GM21786 (cell line): Measurements from ENCODE around the gene MAS1.
A peak's percentile ranks its signal among the peaks of the same experiment; 100 is the strongest.
"Not testable (repeated sequence)": the region's sequence is repeated elsewhere in the genome, so short reads cannot be mapped to it uniquely, and the experiment has no call there.

Source experiments
- ATAC-seq: cut with Tn5 transposase; IDR thresholded peaks from one replicate; pipeline ENCODE4 v1.9.1; 2021; ENCODE audit not compliant: unreplicated experiment

Gene MAS1

DNA sequence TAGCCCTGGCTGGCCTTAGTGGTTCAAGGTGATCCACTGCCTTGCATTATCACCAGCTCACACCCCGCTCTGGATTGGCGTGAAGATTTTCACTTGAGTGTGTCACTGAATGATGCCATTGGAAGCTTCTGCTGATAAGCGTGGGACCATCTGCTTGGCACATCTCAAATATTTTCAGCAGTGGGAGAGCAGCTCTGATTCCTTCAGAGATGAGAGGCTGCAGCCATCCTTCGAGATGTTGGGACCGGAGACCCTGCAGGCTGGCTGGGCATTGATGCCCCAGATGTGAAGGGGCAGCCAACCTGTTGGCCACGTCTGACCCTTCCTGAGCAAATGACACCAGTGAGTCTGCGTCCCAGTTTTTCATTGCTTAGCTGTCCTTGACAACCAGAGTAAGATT lies at the start of gene MAS1:
Gene MAS1 (plus strand): TSS at position 197 of the 400 bp plus-strand sequence. CDS start 15,968 bp downstream, outside the sequence.
- no peak for ATAC-seq

DNA sequence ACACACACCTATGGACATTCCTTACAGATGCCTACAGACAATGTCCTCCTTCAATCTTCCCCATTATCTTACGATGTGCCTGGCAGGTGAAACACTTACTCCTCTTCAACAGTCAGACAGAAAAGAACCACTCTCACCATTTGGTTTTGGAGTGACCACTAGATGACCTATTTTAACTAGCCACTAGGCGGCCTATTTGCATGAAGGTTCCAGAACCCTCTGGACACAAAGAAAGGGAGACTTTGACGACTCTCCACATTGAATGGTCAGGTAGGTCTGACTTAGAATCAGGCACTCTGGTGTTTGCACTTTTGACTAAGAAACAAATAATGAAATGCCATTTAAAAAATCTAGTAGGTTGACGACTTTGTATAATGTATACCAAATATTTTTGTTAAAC lies 48.8 kb upstream of the MAS1 start:
- no peak for ATAC-seq

DNA sequence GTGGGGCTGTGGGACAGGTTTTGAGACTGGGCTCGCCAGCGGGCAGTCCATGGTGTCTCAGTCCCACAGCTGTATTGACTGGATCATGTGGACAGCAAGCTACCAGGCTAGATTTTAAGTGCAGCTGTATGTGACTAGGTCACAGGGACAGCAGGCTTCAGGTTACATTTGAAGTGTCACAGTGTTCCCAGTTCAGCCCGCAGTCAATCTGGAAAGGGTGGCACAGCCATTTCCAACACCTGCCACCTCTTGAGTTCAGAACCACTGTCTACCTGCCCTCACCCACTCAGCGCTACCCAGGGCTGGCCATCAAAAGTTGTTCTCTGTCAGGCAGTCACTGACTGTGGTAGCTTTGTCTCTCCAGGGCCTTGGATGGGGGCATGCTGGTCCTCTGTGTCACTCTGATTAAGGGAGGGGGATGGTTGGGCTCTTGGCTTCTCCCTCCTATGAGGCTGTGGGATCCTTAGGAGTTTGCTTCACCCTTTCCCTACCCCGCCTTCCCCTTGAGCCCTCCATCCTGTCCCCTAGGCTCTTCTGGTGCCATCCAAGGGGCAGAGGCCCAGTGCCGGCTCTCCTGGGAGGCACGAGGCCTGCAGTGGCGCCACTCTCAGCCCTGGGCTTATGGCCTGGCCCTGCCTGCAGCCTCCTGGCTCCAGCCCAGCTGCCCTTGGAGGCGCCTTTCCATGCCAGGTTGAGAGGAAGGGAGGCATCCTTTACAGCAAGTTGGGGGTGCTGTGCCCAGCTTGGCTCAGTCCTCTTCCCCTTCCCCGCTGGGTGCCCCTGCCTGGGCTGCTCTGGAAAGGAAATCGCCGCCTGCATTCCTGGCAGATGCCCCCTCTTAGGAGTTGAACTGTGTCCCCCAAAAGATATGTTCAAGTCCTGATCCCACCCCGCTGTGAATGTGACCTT lies 45.8 kb upstream of the MAS1 start:
- no peak for ATAC-seq

DNA sequence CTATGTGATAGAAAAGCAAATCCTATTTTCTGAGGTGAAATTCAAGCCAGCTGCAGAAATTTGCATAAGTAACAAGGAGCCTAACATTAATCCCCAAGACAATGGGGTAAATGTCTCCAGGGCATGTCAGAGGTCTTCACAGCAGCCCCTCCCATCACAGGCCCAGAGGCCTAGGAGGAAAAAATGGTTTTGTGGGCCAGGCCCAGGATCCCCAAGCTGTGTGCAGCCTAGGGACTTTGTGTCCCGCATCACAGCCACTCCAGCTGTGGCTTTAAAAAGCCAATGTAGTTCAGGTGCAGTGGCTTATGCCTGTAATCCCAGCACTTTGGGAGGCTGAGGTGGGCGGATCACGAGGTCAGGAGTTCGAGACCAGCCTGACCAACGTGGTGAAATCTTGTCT lies 42.2 kb upstream of the MAS1 start:
- not testable (repeated sequence) for ATAC-seq

DNA sequence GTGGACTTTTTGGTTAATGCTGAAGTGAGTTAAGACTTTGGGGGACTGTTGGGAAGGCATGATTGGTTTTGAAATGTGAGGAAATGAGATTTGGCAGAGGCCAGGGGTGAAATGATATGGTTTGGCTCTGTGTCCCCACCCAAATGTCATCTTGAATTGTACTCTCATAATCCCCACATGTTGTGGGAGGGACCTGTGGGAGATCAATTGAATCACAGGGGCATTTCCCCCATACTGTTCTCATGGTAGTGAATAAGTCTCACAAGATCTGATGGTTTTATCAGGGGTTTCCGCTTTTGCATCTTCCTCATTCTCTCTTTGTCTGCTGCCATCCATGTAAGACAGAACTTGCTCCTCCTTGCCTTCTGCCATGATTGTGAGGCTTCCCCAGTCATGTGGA lies 40.9 kb upstream of the MAS1 start:
- not testable (repeated sequence) for ATAC-seq

DNA sequence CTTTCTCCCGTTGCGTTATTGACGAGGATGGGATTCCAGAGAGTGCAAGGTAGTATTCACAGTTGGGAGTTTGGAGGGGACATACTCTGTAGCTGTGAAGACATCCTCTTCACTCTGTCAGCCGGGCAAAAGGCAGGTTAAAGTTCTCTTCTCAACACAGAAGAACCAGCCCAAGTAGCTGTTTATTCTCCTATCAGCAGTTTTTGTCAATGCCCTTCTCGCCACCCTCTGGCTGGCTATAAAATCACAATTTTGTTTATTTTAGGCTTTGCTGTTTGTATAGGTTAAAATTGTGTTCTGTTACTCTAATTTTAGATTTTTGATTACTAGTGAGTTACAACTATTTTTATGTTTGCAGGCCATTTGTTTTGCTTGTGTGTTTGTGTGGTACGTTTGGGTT lies 37.9 kb upstream of the MAS1 start:
- ATAC-seq = no peak

DNA sequence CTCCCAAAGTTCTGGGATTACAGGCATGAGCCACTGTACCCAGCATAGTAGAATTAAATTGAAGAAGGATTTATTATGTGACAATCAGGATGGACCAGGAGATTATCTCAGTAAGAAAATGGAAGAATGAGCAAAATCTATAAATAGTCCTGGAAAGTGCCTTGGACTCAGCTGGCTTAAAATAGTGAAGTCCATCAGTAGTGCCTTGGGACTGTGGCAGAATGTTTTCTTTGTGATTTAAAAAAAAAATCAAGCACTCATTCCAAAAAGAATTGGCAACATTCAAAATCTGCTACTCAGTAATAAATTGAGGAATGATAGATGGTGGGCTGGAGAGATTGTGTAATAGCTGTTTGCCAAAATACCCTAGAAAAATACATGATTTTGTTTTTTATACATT lies 37.0 kb upstream of the MAS1 start:
- ATAC-seq = no peak

DNA sequence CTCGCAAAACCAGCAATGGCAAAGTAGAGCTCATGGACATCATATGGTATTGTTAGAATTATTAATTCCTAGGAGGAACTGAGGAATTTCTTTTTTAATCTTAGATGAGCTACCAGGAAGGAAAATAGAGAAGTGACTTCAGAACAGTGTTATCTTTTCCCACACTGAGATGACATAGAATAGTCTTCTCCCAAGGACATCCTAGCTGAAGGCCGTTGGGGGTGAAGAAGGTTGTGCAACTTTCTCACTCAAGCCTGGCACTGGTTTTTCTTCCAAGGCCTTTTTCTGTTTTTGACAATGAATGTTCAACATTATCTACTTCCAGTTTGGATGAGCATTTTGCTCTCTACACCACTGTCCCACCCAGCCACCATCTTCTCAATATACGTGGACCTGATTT lies 35.8 kb upstream of the MAS1 start:
- ATAC-seq = no peak

DNA sequence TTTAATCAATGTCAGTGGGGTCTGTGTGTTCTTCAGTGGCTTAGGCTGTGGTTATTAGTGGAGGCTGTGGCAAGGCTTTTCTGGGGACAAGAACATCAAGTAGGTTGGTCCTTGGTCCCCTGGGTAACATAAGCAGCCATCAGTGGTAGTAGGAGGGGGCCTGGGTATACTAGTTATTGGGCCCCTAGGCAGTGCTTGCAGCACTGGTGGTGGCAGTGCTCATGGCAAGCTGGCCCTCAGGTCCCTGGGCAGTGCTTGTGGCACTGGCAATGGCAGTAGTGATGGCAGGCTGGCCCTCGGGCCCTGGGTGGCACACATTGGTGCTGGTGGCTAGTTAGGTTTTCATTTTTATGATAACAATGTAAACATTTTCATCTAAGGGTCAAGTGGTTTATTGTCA lies 32.5 kb upstream of the MAS1 start:
- no peak for ATAC-seq

DNA sequence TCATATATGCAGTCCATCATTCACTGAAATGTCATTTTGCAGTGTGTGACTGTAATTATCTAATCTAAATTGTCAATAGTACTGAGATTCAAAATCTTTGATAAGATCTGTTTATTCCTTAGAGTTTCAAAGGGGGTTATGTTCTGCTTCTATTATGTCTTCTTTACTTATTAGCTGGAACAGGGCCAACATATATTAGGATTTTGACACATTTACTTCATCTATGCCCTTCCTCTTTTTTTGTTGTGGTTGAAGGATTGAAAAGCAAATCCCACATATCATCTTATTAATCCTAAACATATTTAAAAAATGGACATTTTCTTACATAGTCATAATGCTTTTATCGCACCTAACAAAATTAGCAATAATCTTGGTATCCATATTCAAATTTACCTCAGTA lies 30.3 kb upstream of the MAS1 start:
- ATAC-seq = no peak

DNA sequence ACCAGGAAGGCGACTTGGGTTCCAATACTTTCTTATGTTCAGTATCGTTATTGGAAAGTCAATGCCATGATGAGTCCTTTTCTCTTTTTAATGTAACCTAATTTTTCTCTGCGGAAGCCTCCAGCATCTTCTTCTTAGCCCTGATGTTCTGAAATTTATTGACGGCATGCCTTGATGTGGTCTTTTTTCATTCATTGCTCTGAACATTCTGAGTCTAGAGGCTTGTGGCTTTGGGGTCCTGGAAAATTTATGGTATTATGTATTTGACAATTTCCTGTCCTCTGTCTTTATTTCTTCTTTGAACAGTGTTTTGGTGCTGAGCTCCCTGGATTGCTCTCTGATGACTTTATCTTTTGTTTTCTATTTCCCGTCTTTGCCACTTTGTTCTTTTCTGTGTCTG lies 28.7 kb upstream of the MAS1 start:
- ATAC-seq = no peak

DNA sequence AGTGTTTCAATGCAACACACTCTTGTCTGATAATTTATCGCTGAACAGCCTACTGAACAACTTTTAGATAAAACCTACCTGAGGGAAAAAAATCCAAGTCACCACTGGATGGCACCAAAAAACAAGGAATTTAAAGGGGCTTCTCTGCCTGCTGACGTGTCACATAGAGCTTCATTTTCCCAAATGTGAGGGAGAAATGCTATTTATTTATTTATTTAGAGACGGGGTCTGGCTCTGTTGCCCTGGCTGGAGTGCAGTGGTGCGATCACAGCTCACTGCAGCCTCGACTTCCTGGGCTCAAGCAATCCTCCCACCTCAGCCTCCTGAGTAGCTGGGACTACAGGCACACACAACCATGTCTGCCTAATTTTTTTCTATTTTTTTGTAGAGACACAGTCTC lies 27.4 kb upstream of the MAS1 start:
- ATAC-seq = not testable (repeated sequence)

DNA sequence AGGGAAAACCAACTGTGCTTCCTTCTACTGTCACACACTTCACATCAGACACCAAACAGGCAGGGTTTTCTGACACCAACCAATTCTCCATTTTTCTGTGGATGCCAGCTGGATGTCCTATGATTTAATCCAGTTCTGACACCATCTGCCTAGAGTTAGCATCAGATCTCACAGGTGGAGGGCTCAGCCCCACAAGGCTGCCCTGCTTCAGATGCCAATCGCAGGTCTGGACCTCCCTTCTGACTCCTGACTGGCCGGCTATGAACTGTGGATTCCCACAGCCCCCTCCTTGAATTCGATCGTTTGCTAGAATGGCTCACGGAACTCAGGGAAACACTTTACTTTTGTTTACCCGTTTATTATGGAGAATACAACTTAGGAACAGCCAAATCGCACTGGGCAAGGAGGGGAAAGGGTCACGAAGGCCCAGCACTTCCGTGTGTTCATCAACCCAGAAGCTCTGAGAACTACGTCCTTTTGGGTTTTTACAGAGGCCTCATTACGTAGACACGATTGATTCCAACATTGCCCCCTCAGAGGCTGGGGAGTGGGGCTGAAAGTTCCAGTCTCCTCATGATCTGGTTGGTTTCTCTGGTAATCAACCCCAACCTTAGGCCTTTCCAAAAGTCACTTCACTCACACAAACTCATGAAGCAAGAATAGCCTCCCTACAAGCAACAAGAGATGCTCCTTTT lies 25.4 kb upstream of the MAS1 start:
- ATAC-seq = no peak

DNA sequence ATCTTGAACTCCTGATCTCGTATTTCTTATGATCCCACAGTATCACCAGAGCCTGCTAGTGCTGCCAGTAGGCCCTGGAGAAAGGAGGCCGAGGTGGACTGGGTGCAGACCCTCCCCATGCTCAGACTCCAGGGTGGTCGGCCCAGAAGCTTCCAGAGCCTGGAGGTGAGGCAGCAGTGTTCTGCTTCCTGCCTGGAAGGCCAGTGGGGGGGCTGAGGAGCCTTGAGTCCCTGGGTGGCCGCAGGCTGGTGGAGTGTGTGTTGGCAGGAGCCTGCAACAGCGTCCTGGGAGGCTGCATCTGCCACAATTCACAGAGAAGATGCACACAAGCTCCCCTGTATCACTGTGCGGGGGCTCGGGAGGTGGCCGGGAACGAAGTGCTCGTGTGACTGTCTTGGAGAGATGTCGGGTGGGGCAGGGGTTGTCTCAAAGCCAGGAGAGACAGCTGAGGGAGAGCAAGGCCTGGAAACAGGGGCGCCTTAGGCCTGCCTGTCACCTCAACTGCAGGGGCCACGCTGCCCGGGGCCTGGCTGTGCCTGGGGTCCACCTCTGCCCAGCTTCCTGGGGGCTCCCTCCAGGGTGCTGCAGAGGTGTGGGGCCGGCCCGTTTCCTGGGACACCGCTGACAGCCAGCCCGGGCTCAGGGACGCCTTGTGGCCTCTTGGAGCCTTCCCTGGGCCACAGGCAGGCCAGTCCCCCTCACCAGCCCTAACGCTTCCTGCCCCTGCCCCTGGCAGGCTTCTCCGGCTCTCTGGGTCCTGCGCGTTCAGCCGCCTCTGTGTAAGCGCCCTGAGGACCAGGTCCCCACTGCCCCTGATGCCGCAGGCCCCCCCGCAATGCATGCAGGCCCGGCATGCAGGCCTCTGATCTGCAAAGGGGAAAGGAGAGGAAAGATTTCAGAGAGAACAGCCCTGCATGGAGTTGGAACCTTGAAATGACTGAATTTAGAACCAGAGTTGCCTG lies 24.2 kb upstream of the MAS1 start:
- ATAC-seq = no peak

DNA sequence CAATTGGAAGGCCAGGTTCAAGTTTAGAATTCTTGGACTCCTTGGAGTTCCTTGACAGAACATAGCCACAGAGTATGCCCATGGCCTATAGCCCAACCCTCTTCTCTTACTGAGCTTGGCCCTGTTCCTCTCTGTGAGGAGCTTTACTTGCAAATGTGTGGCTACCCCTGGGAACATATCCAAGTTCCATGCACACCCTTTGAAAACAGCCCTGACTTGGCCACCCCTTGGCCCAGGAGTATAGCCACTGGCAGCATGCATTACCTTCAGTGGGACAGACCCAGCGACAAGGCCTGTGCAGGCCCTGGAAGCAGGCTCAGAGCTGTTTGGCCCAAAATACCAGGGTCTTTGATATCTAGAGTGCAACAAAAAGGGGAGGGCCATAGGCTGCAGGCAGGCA lies 19.5 kb upstream of the MAS1 start:
- ATAC-seq = no peak

DNA sequence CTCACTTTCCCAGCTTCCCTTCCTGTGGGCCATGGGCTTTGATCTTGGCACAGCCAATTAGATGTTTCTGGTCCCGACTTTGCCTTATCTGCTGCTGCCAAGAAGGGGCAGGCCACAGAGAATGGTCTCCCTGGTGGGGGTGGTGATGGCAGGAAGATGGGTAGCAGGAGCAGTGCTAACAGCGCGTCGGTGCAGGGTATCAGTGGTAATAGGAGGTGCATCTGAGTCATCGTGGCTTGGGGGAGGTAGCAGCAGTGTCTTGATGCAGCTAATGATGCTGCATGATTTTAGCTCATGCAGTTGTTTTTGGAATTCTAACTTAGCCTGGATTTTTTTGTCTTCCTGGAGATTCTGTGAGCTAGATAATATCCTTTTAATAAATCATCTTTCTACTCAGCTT lies 18.9 kb upstream of the MAS1 start:
- no peak for ATAC-seq

DNA sequence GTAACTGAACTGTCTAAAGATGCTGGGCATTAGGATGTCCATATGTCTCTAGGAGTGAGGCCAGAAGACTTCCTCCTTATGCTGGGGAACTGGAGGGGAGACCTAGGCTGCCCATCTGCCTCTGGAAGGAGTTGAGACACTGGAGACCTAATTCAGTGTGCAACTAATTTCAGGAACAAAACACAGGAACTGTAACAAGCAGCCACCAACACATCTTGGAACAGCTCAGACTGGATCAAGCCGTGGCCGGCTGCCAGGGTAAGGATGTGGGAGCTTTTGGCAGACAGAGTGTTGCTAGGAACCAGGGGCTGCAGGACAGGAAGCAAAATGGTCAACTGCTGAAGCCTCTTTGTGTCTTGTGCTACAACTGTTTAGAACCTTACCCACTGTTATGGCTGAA lies 16.4 kb upstream of the MAS1 start:
- ATAC-seq = no peak

DNA sequence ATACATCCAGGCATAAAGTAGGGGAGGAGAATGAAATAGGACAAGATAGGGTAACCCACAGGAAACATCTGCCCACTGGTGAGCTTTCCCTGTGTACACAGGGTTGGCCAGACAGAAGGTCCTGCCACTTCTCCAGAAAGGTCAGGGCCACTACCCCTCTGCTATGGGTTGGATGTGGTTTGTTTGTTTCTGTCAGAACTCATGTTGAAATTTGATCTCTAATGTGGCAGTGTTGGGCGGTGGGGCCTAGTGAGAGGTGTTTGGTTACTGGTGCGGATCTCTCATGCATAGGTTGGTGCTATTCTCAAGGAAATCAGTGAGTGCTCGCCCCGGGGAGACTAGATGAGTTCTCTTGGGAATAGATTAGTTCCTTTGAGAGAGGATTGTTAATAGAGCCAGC lies 15.6 kb upstream of the MAS1 start:
- peak; percentile 82 for ATAC-seq

DNA sequence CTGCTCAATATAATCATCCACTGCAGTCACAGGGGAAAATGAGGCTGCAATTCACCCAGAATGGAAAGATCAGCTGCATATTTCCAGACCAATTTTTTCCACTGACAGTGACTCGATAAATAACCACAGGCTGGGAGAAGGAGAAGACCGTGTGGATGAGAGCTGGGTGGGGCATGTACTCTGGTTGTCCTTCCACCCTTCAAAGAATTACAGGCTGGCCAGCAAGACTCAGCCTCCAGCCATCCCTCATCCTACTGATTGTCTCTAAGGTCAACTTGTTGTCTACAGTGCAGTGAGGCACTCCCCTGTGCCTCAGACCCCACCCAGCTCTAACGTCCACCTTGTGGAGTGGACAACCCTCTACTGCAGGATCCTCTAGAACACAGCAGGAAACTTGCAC lies 14.5 kb upstream of the MAS1 start:
- ATAC-seq = no peak

DNA sequence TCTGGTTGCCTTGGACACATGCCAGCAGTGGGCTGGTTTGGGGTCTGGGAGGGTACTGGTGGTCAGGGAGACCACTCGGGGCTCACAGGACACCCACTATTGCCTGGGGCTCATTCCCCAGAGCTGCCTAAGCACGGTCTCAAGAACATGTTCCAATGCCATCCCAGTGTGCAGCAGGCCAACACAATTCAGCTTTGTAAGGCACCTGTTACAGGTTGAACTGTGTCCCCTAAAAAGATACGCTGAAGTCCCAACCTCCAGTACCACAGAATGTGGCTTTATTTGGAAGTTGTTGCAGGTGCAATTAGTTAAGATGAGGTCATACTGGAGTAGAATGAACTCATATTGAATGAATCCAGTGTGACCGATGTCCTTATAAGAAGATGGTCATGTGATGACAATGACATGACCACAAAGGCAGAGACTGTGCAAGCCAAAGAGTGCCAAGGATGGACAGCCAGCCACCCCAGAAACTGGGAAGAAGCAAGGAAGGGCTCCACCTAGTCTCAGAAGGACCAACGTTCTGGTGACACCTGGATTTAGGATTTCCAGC lies 13.5 kb upstream of the MAS1 start:
- no peak for ATAC-seq

DNA sequence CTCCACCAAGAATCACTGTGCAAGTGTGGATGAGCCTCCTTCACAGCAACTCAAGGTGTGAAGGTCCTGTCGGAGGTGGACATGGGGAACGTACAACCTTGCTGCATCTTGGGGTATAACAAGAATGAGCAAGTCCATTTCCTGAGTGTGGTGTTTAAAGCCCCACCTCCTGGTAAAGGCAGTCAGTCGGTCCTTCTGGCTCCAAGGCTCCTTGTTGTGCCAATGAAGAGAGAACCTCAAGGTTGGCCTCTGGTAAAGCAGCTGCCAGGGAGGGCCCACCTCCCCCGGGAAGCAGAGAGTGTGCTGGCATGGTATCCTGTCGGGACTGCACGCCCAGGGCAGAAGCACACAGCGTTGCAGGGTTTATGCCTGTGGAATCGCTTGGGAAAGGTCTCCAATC lies 12.4 kb upstream of the MAS1 start:
- no peak for ATAC-seq
